GM12878 (cell line): ENCODE results near the gene PPME1. TPM values are rescaled to one million over a fixed set of nuclear protein-coding genes. Genes with fewer than 3 reads are reported as not detected.

Source experiments
- ATAC-seq: fragments of 200-7000 bp; cut with Tn5 transposase; 3 replicates; pipeline ENCODE4 v1.9.1; 2020; ENCODE audit warnings: mild to moderate bottlenecking, moderate library complexity
- BruUV-seq: library from RNA; stranded (reverse); fragments of 400-500 nt; replicated peaks from 2 replicates; lab custom pipeline; 2021; lab: Mats Ljungman, UMichigan
- CTCF ChIA-PET: fragments of 300-600 bp; sonication (Branson Sonifier 250); formaldehyde crosslinking; extraction: SDS; loops from one replicate; lab custom pipeline; 2021; ENCODE audit warnings: inconsistent platforms; lab: Yijun Ruan, JAX
- POLR2A ChIA-PET: fragments of 350-600 bp; formaldehyde crosslinking; extraction: SDS; loops from one replicate; lab custom pipeline; 2021; ENCODE audit warnings: inconsistent platforms; lab: Charles Lee
- RAD21 ChIA-PET: fragments of 300-600 bp; sonication (Branson Sonifier 250); formaldehyde crosslinking; loops from one replicate; lab custom pipeline; 2023; ENCODE audit warnings: antibody characterized with exemption; ENCODE audit not compliant: unreplicated experiment; lab: Charles Lee
- SMC1A ChIA-PET: fragments of 300-600 bp; sonication (Branson Sonifier 250); formaldehyde crosslinking; loops from one replicate; lab custom pipeline; 2023; ENCODE audit not compliant: unreplicated experiment, uncharacterized antibody; lab: Charles Lee
- DNase-seq: peaks from one replicate; pipeline ENCODE4 v3.0.0-alpha.2; 2011; ENCODE audit warnings: low read depth, low spot score
- FAIRE-seq: peaks from 3 replicates; lab custom pipeline; 2011; peaks lifted over from hg19 to GRCh38; lab: Jason Lieb, UNC
- H2AFZ ChIP-seq: 2 replicates; pipeline ENCODE4 v1.6.0; 2011; ENCODE audit warnings: low read depth, low read length, control low read depth; ENCODE audit not compliant: control insufficient read depth
- H3K27ac ChIP-seq: 2 replicates; pipeline ENCODE4 v1.5.1; 2011; ENCODE audit warnings: control low read depth; ENCODE audit not compliant: control insufficient read depth, insufficient read depth
- H3K27me3 ChIP-seq, 2 experiments: replicated peaks in 1 of 2; 2 replicates each; pipeline versions ENCODE4 v1.6.0 to v1.6.1; 2011; ENCODE audit warnings: low read length in 1 of 2; ENCODE audit not compliant: control insufficient read depth in 2 of 2, insufficient read depth in 2 of 2
- H3K36me3 ChIP-seq, 2 experiments: 2 replicates each; pipeline ENCODE4 v1.5.1; 2011; ENCODE audit warnings: low read length in 1 of 2; ENCODE audit not compliant: control insufficient read depth in 2 of 2, insufficient read depth in 2 of 2
- H3K4me1 ChIP-seq: 2 replicates; pipeline ENCODE4 v1.6.1; 2011; ENCODE audit warnings: mild to moderate bottlenecking, low read length, moderate library complexity, mixed read lengths; ENCODE audit not compliant: control insufficient read depth, insufficient read depth
- H3K4me2 ChIP-seq: 2 replicates; pipeline ENCODE4 v1.6.0; 2011; ENCODE audit warnings: control low read depth; ENCODE audit not compliant: control insufficient read depth, insufficient read depth
- H3K4me3 ChIP-seq: fragments of 200-600 bp; sonication (generic); 2 replicates; pipeline ENCODE4 v1.5.1; 2016
- H3K79me2 ChIP-seq: 2 replicates; pipeline ENCODE4 v1.6.0; 2011; ENCODE audit warnings: low read length; ENCODE audit not compliant: control insufficient read depth, insufficient read depth
- H3K9ac ChIP-seq: 2 replicates; pipeline ENCODE4 v1.8.0; 2011; ENCODE audit warnings: low read length, control low read depth, mixed read lengths; ENCODE audit not compliant: control insufficient read depth, insufficient read depth
- H3K9me3 ChIP-seq: replicated peaks from 3 replicates; pipeline ENCODE4 v1.5.1; 2011; ENCODE audit warnings: mild to moderate bottlenecking, low read length; ENCODE audit not compliant: control insufficient read depth, insufficient read depth
- H4K20me1 ChIP-seq: 2 replicates; pipeline ENCODE4 v1.6.0; 2011; ENCODE audit not compliant: control insufficient read depth, insufficient read depth
- ASH2L ChIP-seq: fragments of 300-600, 200-600 bp; sonication (generic); IDR thresholded peaks from 2 replicates; pipeline ENCODE4 v1.6.1; 2017; ENCODE audit warnings: low read depth, mild to moderate bottlenecking, borderline replicate concordance
- CHD4 ChIP-seq: fragments of 200-600 bp; sonication (generic); IDR thresholded peaks from 2 replicates; pipeline ENCODE4 v1.6.1; 2016; ENCODE audit warnings: mild to moderate bottlenecking
- CREB1 ChIP-seq: IDR thresholded peaks from 2 replicates; pipeline ENCODE4 v1.6.1; 2012; ENCODE audit warnings: low read depth, mild to moderate bottlenecking, inconsistent platforms
- ESRRA ChIP-seq: IDR thresholded peaks from 2 replicates; pipeline ENCODE4 v1.6.1; 2012; ENCODE audit warnings: mild to moderate bottlenecking, low read length, improper control_type of control experiment
- GABPA ChIP-seq: IDR thresholded peaks from 2 replicates; pipeline ENCODE4 v1.6.1; 2014; ENCODE audit warnings: antibody characterized with exemption, low read depth, mild to moderate bottlenecking, inconsistent platforms
- HDGF ChIP-seq: fragments of 450-650 bp; IDR thresholded peaks from 2 replicates; pipeline ENCODE4 v1.6.1; 2016; ENCODE audit warnings: antibody characterized with exemption
- MEF2A ChIP-seq: IDR thresholded peaks from 2 replicates; pipeline ENCODE4 v1.6.1; 2011; ENCODE audit warnings: low read depth, mild to moderate bottlenecking, low read length, moderate library complexity; ENCODE audit not compliant: insufficient read depth
- NFYA ChIP-seq: IDR thresholded peaks from 2 replicates; pipeline ENCODE4 v1.6.1; 2011; ENCODE audit warnings: low read depth, mild to moderate bottlenecking, low read length, improper control_type of control experiment, borderline replicate concordance
- POLR2A ChIP-seq: IDR thresholded peaks from 2 replicates; pipeline ENCODE4 v1.6.1; 2011; ENCODE audit warnings: low read depth, mild to moderate bottlenecking, low read length
- RAD51 ChIP-seq: fragments of 450-650 bp; IDR thresholded peaks from 2 replicates; pipeline ENCODE4 v1.6.1; 2016; ENCODE audit warnings: moderate library complexity, mild to moderate bottlenecking, inconsistent platforms
- TCF12 ChIP-seq: IDR thresholded peaks from 2 replicates; pipeline ENCODE4 v1.6.1; 2011; ENCODE audit warnings: low read depth, mild to moderate bottlenecking, low read length
- in situ Hi-C: fragments of 300-500 bp; cut with MboI; formaldehyde crosslinking; loops from 9 replicates; pipeline ENCODE4 v1.14.3; 2018; ENCODE audit warnings: mixed read lengths
- intact Hi-C: fragments of 100-400 bp; cut with micrococcal nuclease; formaldehyde crosslinking; loops from one replicate; pipeline ENCODE4 v1.14.2; 2022; ENCODE audit not compliant: unreplicated experiment
- polyA plus RNA-seq, 11 experiments: library from polyadenylated mRNA; depleted of rRNA in 4 of 11; unstranded in 6 of 11; stranded (reverse) in 5 of 11; fragments of >200 nt; fragmentation: Nextera tagmentation in 4 of 11; fragmentation: Illumina TruSeq in 1 of 11; extraction: Ambion mirVana in 4 of 11; extraction: Trizol in 1 of 11; gene quantifications; 1 replicate in 1 of 11; 2 replicates in 10 of 11; pipeline versions ENCODE4 v1.2.1 to v1.2.3, GENCODE V29; 2011 to 2016; ENCODE audit warnings: inconsistent platforms in 2 of 11, missing spikeins in 2 of 11, low read depth in 1 of 11
- total RNA-seq, 4 experiments: library from RNA; depleted of rRNA in 3 of 4; stranded (reverse); fragments of >200 nt in 3 of 4; fragmentation: Illumina TruSeq in 1 of 4; extraction: Trizol in 1 of 4; gene quantifications; 2 replicates each; pipeline versions ENCODE4 v1.2.1 to v1.2.3, GENCODE V29; 2013 to 2021
- TF ChIP-seq, protein P1 (sequence below): IDR thresholded peaks from 2 replicates; pipeline ENCODE4 v1.6.1; 2011; ENCODE audit warnings: low read depth, mild to moderate bottlenecking, low read length, moderate library complexity, borderline replicate concordance; ENCODE audit errors: extremely low read depth
- TF ChIP-seq, protein P2 (sequence below): IDR thresholded peaks from 2 replicates; pipeline ENCODE4 v1.6.1; 2012; ENCODE audit warnings: low read depth, low read length, improper control_type of control experiment
- TF ChIP-seq, protein P3 (sequence below): fragments of 450-650 bp; formaldehyde crosslinking; IDR thresholded peaks from 2 replicates; pipeline ENCODE4 v1.4.0; 2020; ENCODE audit warnings: mild to moderate bottlenecking, moderate library complexity
- TF ChIP-seq, protein P4 (sequence below): IDR thresholded peaks from 2 replicates; pipeline ENCODE4 v1.6.1; 2011; ENCODE audit warnings: borderline replicate concordance, low read depth, mild to moderate bottlenecking, moderate library complexity, mixed read lengths, low read length; ENCODE audit not compliant: insufficient read depth; ENCODE audit errors: extremely low read length

The PPME1 gene
- total and polyA plus RNA-seq, 10 of the 15 experiments (the other 5 are each of a cell fraction or from before 2014, with no cell fraction given): 3.1 to 51.4 (median 20.8) TPM

DNA sequence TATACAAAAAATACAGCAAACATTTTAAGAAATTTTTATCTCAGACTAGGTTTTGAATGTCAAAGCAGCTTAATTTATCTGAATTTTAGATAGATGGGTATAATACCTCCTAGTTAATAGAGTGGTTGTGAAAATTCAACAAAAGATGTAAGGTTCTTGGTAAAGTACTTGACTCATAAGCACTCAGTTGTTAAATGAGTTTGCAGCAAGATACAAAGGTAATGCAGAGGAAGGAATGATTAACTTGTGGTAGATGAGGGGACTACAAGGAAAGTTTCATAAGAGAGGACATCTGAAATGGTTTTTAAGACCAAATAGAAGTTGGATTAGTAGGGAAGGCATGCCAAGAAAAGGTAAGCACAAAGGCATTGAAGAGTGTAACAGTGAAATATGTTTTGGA lies 37.4 kb downstream of the PPME1 start:
- FAIRE-seq (no peak), ATAC-seq (no peak), DNase-seq (no peak)
- CTCF ChIA-PET: interaction anchor here (0.5 to 1.3 kb wide), 5 partner anchors 9 to 508 kb away, joined by 3 to 5 read pairs (median 3); no protein-coding TSS in a partner anchor
- SMC1A ChIA-PET: interaction anchor here (1.2 to 1.6 kb wide), 2 partner anchors 10 to 12 kb away, joined by 3 to 5 read pairs; no protein-coding TSS in a partner anchor
- no peak overlapping the region for H3K9ac ChIP-seq
- H3K4me2 ChIP-seq: no peak overlapping the region
- H4K20me1 ChIP-seq: no peaks in the 10 kb centered on the region
- POLR2A ChIA-PET: no interaction called here
- H3K27me3 ChIP-seq: no peaks in the 10 kb centered on the region
- no TSS peak for BruUV-seq
- no peak overlapping the region for H2AFZ ChIP-seq
- H3K4me1 ChIP-seq: no peaks in the 10 kb centered on the region
- H3K79me2 ChIP-seq: no peaks in the 10 kb centered on the region
- H3K4me3 ChIP-seq: no peak overlapping the region
- in situ Hi-C loops (no loop called here), intact Hi-C loops (no loop called here)
- H3K36me3 ChIP-seq: peaks cover 2 to 15% of the 10 kb centered on the region in 2 experiments
- RAD21 ChIA-PET: interaction anchor here (1.0 to 1.4 kb wide), 3 partner anchors 37 to 245 kb away, joined by 3 to 4 read pairs (median 3); partner anchors contain the start of gene PPME1
- H3K27ac ChIP-seq: no peak overlapping the region
- no peaks in the 10 kb centered on the region; the same call in 2 of the 3 replicates for H3K9me3 ChIP-seq
- no peak for TF ChIP-seq RAD51
- TF ChIP-seq GABPA: no peak
- no peak for TF ChIP-seq ASH2L
- TF ChIP-seq POLR2A: no peak
- TF ChIP-seq, protein P1, sequence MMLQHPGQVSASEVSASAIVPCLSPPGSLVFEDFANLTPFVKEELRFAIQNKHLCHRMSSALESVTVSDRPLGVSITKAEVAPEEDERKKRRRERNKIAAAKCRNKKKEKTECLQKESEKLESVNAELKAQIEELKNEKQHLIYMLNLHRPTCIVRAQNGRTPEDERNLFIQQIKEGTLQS: no peak
- TF ChIP-seq ESRRA: no peak
- TF ChIP-seq NFYA: no peak
- no peak for TF ChIP-seq HDGF
- no peak for TF ChIP-seq CREB1
- TF ChIP-seq, protein P2, sequence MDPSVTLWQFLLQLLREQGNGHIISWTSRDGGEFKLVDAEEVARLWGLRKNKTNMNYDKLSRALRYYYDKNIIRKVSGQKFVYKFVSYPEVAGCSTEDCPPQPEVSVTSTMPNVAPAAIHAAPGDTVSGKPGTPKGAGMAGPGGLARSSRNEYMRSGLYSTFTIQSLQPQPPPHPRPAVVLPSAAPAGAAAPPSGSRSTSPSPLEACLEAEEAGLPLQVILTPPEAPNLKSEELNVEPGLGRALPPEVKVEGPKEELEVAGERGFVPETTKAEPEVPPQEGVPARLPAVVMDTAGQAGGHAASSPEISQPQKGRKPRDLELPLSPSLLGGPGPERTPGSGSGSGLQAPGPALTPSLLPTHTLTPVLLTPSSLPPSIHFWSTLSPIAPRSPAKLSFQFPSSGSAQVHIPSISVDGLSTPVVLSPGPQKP: no peak
- TF ChIP-seq TCF12: no peak
- no peak for TF ChIP-seq MEF2A
- TF ChIP-seq, protein P3, sequence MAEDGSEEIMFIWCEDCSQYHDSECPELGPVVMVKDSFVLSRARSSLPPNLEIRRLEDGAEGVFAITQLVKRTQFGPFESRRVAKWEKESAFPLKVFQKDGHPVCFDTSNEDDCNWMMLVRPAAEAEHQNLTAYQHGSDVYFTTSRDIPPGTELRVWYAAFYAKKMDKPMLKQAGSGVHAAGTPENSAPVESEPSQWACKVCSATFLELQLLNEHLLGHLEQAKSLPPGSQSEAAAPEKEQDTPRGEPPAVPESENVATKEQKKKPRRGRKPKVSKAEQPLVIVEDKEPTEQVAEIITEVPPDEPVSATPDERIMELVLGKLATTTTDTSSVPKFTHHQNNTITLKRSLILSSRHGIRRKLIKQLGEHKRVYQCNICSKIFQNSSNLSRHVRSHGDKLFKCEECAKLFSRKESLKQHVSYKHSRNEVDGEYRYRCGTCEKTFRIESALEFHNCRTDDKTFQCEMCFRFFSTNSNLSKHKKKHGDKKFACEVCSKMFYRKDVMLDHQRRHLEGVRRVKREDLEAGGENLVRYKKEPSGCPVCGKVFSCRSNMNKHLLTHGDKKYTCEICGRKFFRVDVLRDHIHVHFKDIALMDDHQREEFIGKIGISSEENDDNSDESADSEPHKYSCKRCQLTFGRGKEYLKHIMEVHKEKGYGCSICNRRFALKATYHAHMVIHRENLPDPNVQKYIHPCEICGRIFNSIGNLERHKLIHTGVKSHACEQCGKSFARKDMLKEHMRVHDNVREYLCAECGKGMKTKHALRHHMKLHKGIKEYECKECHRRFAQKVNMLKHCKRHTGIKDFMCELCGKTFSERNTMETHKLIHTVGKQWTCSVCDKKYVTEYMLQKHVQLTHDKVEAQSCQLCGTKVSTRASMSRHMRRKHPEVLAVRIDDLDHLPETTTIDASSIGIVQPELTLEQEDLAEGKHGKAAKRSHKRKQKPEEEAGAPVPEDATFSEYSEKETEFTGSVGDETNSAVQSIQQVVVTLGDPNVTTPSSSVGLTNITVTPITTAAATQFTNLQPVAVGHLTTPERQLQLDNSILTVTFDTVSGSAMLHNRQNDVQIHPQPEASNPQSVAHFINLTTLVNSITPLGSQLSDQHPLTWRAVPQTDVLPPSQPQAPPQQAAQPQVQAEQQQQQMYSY (CRISPR knock-in tag): no peak
- no peak for TF ChIP-seq CHD4
- TF ChIP-seq, protein P4, sequence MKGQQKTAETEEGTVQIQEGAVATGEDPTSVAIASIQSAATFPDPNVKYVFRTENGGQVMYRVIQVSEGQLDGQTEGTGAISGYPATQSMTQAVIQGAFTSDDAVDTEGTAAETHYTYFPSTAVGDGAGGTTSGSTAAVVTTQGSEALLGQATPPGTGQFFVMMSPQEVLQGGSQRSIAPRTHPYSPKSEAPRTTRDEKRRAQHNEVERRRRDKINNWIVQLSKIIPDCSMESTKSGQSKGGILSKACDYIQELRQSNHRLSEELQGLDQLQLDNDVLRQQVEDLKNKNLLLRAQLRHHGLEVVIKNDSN: no peak
